Measurements from ENCODE around the gene WFDC11.
"Not testable (repeated sequence)": the region's sequence is repeated elsewhere in the genome, so short reads cannot be mapped to it uniquely, and the experiment has no call there.

WFDC11 gene

DNA sequence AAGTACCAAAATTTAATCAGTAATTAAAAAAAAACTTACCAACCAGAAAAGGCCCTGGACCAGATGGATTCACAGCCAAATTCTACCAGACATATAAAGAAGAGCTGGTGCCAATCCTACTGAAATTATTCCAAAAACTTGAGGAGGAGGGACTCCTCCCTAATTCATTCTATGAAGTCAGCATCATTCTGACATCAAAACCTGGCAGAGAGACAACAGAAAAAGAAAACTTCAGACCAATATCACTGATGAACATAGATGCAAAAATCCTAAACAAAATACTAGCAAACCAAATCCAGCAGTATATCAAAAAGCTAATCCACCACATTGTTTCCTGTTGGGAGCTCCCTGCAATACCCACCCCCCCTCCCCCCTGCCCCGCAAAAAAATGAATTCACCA lies at the start of gene WFDC11:
Gene WFDC11, minus strand, starts transcription at position 101 of the 400 bp plus-strand sequence. CDS start 19,639 bp downstream, outside the sequence.
- no peak for DNase-seq (ENCODE audit: low read depth)

DNA sequence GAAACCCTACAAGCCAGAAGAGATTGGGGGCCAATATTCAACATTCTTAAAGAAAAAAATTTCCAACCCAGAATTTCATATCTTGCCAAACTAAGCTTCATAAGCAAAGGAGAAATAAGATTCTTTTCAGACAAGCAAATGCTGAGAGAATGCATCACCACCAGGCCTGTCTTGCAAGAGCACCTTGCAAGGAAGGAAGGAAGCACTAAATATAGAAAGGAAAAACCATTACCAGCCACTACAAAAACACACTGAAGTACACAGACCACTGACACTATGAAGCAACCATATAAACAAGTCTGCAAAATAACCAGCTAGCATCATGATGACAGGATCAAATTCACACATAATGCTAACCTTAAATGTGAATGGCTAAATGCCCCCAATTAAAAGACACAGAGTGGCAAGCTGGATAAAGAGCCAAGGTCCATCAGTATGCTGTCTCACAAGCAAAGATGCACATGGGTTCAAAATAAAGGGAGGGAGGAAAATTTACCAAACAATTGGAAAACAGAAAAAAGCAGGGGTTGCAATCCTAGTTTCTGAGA lies 46.2 kb upstream of the WFDC11 start:
- not testable (repeated sequence) for DNase-seq (ENCODE audit: low read depth)

DNA sequence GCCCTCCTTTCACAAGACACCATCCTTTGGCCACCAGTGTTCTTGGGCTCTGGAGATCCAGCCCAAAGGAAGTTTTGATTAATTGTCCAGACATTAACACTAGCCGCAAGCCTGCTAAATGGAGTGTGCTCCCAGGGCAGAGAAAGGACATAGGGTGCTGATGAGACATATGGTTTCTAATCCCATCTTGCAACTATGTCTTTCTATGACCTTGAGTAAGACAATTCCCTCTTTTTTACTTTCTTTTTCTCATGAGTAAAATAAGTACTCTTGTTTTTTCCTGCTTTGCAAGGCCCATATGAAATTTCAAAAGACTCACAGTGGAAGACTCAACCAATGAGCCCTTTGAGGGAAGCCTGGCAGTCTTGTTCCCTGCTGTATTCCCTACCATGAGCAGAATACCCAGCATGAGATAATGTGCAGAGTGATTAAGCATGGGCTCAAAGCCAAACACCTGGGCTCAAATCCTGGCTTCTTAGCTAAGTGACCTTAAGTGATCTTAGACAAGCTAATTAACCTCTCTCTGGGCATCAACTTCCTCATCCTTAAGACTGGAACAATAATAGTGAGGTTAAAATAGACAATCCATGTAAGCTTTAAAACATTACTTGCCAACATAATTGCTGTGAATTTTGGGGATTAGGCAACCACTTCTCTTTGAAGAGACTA lies 35.1 kb upstream of the WFDC11 start, which contains the start of gene WFDC10B:
Gene WFDC10B, minus strand, starts transcription at position 51 of the 669 bp plus-strand sequence. CDS start 19,027 bp downstream, outside the sequence.
- no peak for DNase-seq (ENCODE audit: low read depth)

DNA sequence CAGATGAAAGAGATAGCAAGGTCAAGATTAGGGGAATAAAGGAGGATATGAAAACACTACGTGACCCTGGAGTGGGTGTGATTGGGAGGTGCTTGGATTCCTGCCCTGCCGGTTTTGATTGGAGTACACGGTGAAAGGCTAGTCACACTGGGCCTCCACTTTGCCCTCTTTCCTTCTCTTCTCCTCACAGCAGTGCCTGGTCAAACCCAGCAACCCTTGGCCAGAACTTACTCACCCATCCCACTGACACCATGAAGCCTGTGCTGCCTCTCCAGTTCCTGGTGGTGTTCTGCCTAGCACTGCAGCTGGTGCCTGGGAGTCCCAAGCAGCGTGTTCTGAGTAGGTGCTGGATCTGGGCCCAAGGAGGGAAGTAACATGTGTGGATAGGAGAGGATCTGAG lies 31.8 kb upstream of the WFDC11 start, which contains the start of gene WFDC13:
Gene WFDC13, plus strand, starts transcription at position 166 of the 400 bp plus-strand sequence. Its CDS starts 86 bp downstream, at position 252.
- no peak for DNase-seq (ENCODE audit: low read depth)

DNA sequence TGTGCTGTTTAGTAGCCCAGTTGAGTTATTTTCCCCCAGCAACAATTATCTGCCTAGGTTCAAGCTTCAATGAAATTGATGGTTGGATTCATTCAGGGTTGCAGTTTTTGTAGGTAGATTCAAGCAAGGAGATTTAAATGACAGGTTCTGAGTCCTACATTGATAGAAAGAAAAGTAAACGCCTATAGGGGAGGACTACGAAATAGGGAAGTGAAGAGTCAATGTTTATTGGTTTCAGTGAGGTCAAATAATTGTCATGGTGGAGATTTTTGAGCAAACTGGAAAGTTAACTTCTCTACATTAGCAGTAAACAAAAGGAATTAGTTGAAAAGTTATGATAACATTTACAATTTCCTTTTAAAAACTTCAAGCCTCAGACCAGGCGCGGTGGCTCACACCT lies 31.1 kb upstream of the WFDC11 start:
- DNase-seq (ENCODE audit: low read depth): no peak

DNA sequence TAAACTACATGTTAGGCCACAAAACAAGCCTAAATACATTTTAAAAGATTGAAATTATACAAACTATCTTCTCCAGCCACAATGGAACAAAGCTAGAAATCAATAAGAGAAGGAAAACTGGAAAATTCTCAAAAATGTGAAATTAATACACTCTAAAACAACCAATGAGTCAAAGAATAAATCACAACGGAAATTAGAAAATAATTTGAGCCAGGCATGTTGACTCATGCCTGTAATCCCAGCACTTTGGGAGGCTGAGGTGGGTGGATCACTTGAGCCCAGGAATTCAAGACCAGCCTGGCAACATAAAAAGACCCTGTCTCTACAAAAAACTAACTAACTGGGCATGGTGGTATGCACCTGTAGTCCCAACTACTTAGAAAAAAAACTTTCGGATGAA lies 25.5 kb upstream of the WFDC11 start:
- no peak for DNase-seq (ENCODE audit: low read depth)

DNA sequence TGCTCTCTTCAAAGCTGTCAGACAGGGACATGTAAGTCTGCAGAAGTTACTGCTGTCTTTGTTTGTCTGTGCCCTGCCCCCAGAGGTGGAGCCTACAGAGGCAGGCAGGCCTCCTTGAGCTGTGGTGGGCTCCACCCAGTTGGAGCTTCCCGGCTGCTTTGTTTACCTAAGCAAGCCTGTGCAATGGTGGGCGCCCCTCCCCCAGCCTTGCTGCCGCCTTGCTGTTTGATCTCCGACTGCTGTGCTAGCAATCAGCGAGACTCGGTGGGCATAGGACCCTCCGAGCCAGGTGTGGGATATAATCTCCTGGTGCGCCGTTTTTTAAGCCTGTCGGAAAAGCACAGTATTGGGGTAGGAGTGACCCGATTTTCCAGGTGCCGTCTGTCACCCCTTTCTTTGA lies 23.3 kb upstream of the WFDC11 start:
- DNase-seq (ENCODE audit: low read depth): not testable (repeated sequence)

DNA sequence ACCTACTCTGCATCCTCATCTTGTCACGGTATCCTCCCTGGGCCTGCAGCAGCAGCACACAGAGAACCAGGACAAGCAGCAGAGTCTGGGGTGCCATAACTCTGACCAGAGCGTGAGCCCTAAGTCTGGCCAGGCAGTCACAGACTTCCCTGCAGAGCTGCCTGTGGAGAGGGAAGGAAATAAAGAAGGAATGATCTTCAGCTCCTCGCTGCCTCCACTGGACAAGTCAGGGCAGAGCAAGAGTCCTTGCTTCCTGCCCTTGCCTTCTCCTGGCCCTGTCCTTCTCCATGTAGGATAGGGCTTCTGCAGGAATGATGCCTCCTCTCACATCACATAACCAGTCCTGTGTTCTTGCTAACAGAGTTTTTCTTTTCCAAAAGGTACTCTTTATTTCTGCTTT lies 15.9 kb upstream of the WFDC11 start:
- no peak for DNase-seq (ENCODE audit: low read depth)

DNA sequence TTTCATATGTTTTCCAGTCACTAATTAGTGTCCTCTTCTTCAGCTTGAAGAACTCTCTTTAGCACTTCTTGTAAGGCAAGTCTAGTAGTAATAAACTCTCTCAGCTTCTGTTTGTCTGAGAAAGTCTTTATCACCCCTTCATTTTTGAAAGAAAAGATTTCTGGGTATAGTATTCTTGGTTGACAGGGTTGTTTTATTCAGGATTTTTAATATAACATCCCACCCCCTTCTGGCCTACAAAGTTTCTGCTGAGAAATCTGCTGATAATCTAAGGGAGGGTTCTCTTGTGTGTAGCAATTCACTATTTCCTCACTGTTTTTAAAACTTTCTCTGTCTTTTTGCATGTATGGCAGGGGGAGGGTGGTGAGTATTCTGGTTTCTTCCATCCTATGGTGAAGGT lies 9.6 kb upstream of the WFDC11 start:
- no peak for DNase-seq (ENCODE audit: low read depth)

DNA sequence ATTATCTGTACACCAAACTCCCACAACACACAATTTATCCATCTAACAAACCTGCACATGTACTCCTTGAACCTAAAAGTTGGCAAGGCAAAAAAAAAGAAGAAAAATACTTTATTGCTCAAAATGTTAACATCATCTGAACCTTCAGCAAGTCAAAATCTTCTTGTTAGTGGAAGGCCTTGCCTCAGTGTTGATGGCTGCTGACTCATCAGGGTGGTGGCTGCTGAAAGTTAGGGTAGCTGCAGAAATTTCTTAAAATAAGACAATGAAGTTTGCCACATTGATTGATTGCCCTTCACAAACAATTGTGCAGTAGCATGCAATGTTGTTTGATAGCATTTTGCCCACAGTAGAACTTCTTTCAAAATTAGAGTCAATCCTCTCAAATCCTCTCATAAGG lies 2.7 kb upstream of the WFDC11 start:
- no peak for DNase-seq (ENCODE audit: low read depth)

DNA sequence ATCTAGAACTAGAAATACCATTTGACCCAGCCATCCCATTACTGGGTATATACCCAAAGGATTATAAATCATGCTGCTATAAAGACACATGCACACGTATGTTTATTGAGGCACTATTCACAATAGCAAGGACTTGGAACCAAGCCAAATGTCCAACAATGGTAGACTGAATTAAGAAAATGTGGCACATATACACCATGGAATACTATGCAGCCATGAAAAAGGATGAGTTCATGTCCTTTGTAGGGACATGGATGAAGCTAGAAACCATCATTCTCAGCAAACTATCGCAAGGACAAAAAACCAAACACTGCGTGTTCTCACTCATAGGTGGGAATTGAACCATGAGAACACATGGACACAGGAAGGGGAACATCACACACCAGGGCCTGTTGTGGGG lies 13.0 kb downstream of the WFDC11 start:
- not testable (repeated sequence) for DNase-seq (ENCODE audit: low read depth)

DNA sequence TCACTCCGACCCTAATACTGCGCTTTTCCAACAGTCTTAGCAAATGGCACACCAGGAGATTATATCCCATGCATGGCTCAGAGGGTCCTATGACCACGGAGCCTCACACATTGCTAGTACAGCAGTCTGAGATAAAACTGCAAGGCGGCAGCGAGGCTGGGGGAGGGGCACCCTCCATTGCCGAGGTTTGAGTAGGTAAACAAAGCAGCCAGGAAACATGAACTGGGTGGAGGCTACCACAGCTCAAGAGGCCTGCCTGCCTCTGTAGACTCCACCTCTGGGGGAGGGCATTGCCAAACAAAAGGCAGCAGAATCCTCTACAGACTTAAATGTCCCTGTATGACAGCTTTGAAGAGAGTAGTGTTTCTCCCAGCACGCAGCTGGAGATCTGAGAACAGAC lies 18.3 kb downstream of the WFDC11 start:
- not testable (repeated sequence) for DNase-seq (ENCODE audit: low read depth)

DNA sequence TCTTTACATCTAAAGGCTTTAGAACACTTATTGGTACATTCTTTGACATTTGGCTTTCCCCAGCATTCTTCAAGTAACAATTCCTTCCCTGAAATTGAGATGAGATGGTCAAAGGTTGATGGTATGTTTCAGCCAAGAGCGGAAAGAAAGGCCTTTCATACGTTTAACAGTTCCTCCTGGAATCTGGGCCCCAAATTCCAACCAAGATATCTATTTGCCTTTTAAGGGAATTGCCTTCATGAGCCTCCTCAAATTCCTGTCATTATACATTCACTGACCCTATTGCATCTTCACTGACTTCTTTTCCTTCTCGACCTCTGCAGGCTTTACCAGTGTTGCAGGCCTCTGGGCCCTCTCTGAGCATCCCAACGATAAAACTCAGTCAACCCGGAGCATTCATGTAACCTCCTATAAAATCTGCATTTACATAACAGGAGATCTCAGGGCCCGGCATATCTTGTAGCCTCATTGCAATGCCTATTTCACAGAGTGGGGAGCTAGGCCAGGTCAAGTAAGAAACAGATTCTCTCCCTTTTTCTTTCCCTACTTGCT lies 20.7 kb downstream of the WFDC11 start:
- no peak for DNase-seq (ENCODE audit: low read depth)

DNA sequence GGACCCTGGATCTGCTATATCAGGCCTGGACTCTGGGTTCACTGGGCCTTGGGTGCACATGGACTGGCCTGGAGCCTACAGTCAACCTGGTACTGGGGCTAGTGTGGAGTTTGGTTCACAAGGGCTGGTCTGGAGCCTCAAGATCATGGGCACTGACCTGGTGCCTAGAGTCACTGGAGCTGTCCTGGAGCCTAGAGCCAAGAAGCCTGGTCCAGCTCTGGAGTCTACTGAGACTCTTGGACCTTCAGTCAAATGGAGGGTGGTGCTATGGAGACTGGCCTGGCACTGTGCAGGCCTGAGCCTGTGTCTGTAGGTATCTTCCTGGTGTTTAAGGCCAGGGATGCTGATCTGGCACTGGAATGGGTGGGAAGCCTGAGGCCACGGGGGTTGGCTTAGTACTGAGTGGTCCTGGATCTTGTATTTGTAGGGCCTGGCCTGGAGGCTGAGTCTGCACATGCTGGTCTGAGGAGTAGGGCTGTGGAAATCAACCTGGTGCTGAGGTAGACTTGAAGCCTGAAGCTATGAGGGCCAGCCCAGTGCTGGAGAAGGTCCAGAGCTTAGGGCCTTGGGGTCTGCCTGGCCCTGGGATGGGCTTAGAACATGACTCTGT lies 22.5 kb downstream of the WFDC11 start:
- DNase-seq (ENCODE audit: low read depth): no peak

DNA sequence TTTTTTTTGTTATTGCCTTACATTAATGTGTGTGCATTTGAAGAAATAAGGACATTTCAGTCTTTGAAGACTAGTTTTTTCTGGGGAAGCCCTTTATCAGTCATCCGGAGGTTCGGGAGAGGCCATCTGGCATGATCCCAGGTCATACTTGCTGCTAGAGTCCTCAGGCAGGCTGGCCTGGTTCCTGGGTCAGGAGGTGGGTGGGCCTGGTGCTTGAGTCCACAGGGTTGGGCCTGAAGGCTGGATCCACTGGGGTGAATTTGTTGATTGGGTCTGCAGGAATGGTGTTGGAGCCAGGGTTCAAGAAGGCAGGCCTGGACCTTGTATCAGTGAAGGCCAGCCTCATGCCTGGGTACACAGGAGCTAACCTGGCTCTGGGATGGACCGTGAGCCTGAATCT lies 23.2 kb downstream of the WFDC11 start:
- no peak for DNase-seq (ENCODE audit: low read depth)

DNA sequence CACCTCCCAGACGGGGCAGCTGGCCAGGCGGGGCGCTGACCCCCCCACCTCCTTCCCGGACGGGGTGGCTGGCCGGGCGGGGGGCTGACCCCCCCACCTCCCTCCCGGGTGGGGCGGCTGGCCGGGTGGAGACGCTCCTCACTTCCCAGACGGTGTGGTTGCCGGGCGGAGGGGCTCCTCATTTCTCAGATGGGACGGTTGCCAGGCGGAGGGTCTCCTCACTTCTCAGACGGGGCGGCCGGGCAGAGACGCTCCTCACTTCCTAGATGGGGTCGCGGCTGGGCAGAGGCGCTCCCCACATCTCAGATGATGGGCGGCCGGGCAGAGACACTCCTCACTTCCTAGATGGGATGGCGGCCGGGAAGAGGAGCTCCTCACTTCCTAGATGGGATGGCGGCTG lies 24.2 kb downstream of the WFDC11 start:
- not testable (repeated sequence) for DNase-seq (ENCODE audit: low read depth)

DNA sequence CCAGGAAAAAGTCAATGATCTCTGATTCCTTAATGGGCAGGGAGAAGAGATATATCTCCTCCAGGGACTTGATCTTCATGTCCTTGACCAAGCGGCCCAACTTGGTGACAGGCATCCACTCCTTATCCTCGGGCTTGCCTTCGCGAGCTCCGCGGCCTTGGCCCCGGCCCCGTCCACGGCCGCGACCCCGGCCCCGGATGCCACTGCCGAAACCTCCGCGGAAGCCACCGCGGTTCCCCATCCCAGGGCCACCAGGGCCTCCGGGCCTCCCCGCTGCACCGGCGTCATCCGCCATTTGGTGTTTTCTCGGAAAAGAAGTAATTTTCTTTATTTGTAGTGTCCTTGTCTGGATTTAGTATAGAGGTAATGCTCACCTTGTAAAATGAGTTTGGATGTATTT lies 29.0 kb downstream of the WFDC11 start:
- DNase-seq (ENCODE audit: low read depth): not testable (repeated sequence)

DNA sequence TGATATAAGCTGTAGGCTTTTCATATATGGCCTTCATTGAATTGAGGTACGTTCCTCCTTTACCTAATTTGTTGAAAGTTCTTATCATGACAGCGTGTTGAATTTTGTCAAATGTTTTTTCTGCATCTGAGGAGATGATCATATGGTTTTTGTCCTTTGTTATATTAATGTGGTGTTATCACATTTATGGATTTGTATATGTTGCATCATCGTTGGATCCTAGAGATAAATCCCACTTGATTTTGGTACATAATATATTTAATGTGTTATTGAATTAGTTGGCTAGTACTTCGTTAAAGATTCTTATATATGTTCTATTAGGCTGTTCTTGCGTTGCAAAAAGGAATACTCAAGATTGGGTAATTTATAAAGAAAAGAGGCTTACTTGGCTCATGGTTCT lies 30.4 kb downstream of the WFDC11 start:
- DNase-seq (ENCODE audit: low read depth): no peak

DNA sequence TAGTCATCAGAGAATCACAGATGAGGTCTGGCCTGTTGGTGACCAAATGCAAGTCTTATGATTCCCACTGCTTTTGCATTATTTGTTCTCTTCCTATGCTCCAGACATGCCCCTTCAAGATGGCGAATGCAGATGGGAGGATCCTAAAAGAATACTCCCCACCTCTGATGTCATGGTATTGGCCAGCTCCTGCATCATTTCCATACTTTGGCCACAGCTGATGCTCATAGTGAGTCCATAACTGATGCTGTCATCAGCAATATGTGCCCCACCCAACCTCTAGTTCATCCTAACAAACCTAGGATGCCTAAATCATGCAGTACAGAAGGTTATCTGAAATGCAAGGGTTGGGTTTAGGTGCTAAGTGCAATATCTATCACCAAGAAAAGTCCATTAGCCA lies 33.5 kb downstream of the WFDC11 start:
- no peak for DNase-seq (ENCODE audit: low read depth)

DNA sequence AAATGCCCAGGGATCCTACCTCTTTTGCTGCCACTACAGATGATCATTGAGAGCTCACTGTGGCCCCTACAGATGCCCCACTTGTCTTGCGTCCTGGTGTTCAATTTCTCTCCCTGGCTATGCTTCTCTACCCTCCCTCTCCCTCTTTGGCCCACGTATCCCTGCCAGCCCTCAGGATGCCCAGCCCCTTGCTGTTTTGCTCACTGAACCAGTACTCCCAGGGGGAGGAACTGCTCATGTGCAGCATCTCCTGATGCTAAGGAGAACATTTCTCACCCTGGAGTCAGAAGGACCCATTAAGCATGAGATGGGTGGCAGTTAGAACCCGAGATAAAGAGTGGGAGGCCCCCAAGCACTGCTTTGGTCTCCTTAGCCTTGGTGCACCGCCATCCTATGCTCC lies 38.9 kb downstream of the WFDC11 start, which contains the start of gene WFDC9:
Gene WFDC9, minus strand, starts transcription at position 101 of the 400 bp plus-strand sequence. CDS start 21,103 bp downstream, outside the sequence.
- DNase-seq (ENCODE audit: low read depth): no peak

DNA sequence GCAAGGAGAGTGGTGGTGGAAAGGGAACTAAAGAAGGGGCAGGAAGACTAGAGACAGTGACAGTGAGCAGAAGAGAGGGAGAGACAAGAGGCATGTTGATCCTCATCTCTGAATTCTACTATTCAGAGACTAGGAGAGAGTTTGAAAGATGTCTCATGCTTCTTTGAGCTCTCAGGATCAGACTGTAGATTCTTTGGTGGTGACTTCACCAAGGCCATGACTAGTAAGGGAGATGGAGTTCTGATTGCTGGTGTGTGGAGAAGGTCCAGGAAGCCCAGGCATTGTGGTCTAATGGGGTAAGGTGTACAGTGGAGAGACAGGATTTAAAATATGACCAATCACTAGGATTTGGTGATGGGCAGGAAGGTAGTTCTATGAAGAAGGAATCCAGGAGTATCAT lies 39.7 kb downstream of the WFDC11 start:
- no peak for DNase-seq (ENCODE audit: low read depth)

DNA sequence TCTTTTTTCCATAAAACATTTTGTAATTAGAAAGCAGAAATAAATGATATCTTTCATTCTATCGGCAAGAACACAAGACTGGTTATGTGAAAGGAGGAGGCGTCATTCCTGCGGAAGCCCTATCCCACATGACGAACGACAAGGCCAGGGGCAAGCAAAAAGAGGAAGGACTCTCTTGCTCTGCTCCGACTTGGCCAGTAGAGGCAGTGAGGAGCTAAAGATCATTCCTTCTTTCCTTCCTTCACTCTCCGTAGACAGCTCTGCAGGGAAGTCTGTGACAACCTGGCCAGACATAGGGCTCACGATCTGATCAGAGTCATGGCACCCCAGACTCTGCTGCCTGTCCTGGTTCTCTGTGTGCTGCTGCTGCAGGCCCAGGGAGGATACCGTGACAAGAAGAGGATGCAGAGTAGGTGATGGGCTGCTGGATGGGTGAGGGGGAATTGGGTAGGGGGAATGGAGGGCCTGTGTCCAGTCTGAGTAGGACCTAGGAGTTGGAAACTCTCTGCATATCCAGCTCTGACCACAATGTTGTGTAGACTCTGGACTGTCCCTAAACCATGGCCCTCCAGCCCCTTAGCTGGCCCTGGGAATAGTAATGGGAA lies 40.4 kb downstream of the WFDC11 start, which contains the start of gene WFDC10A:
Gene WFDC10A, plus strand, starts transcription at position 244 of the 605 bp plus-strand sequence. Its CDS starts 75 bp downstream, at position 319.
- no peak for DNase-seq (ENCODE audit: low read depth)
